WERI-Rb-1 (cell line): ENCODE measurements around the gene FARS2.

Experiments
- DNase-seq: peaks from one replicate; pipeline ENCODE4 v3.0.0-alpha.2; 2020
- H3K27ac ChIP-seq: fragments of 250-450 bp; sonication (Bioruptor Pico); 2 replicates; pipeline ENCODE4 v1.5.1; 2020; ENCODE audit warnings: mild to moderate bottlenecking, moderate library complexity
- H3K27me3 ChIP-seq: fragments of 250-450 bp; sonication (Bioruptor Pico); 2 replicates; pipeline ENCODE4 v1.5.1; 2021; ENCODE audit warnings: mild to moderate bottlenecking, low read depth, moderate library complexity; ENCODE audit not compliant: insufficient read depth, severe bottlenecking
- H3K36me3 ChIP-seq: fragments of 250-450 bp; sonication (Bioruptor Pico); 2 replicates; pipeline ENCODE4 v1.5.1; 2020; ENCODE audit warnings: mild to moderate bottlenecking, moderate library complexity
- H3K4me3 ChIP-seq: 2 replicates; pipeline ENCODE4 v1.5.1; 2011; ENCODE audit warnings: low read depth, mild to moderate bottlenecking, control low read depth, low read length
- H3K9me3 ChIP-seq: fragments of 250-450 bp; sonication (Bioruptor Pico); 2 replicates; pipeline ENCODE4 v1.5.1; 2021; ENCODE audit warnings: mild to moderate bottlenecking, moderate library complexity; ENCODE audit not compliant: severe bottlenecking
- TF ChIP-seq, protein P1 (sequence below): IDR thresholded peaks from 2 replicates; pipeline ENCODE4 v1.5.1; 2011; ENCODE audit warnings: low read depth, mild to moderate bottlenecking, control low read depth, inconsistent platforms, low read length

The FARS2 gene

DNA sequence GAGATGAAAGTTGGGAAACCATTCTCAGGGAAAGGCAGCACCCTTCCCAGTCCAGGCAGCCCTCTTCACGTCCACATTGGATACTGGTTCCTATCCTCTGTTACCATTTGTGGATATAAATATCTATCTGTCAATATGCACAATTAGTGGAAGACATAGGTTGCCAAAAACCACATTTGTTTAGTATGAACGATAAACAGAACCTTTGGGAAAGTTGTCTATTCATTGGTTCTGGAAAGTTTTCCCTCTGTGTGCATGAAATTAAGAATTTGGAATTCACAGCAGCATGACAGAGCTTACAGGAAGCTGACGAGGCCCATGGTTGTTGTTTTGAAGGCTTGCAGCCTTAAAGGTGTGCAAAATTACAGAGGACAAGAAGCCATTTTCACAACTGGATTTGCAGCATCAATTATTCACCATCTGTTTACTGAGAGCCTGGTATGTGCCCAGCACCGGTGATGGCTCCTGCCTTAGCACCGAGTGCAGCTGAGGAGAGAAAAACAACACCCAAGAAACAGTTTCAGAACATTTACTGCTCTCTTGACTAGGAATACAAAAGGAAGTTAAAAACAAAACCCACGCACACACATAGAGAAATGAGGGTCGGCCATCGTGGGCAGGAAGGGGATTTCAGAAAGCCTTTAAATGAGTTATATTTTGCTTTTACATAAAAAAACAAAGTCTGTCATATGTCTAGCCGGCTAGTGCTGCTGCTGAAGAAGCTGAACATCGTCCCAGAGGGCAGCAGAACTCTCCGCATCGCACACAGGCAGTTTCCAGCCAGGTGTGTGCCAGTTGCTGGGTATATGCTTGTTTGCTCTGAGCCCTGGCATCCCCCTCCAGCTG lies 319.6 kb downstream of the FARS2 start:
- Histone ChIP-seq H3K27ac (no peak overlapping the region), H3K27me3 (no peaks in the 10 kb centered on the region), H3K36me3 (no peaks in the 10 kb centered on the region), H3K9me3 (peaks cover 2% of the 10 kb centered on the region), H3K4me3 (no peak overlapping the region)
- TF ChIP-seq, protein P1, sequence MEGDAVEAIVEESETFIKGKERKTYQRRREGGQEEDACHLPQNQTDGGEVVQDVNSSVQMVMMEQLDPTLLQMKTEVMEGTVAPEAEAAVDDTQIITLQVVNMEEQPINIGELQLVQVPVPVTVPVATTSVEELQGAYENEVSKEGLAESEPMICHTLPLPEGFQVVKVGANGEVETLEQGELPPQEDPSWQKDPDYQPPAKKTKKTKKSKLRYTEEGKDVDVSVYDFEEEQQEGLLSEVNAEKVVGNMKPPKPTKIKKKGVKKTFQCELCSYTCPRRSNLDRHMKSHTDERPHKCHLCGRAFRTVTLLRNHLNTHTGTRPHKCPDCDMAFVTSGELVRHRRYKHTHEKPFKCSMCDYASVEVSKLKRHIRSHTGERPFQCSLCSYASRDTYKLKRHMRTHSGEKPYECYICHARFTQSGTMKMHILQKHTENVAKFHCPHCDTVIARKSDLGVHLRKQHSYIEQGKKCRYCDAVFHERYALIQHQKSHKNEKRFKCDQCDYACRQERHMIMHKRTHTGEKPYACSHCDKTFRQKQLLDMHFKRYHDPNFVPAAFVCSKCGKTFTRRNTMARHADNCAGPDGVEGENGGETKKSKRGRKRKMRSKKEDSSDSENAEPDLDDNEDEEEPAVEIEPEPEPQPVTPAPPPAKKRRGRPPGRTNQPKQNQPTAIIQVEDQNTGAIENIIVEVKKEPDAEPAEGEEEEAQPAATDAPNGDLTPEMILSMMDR: no peak
- no peak for DNase-seq

DNA sequence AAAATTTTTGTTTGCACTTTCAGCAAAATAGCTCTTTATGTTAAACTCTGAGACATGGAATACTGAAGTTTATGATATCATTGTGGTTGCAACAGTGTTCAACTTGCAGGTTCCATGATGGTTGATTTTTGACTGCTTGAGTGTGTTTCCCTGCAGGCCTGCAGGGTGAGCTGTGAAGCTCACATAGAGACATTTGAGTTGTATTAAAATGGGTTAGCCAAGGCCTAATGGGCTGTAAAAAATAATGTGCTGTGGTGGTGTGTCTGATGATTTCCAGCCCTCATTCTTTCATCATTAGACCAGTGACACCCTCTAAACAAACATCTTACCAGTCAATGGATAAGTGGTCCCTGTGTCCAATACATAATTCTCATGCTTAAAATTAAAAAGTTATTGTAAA lies 321.4 kb downstream of the FARS2 start:
- Histone ChIP-seq H3K27me3 (no peaks in the 10 kb centered on the region), H3K27ac (no peak overlapping the region), H3K36me3 (no peaks in the 10 kb centered on the region), H3K4me3 (no peak overlapping the region), H3K9me3 (peaks cover 11% of the 10 kb centered on the region)
- no peak for DNase-seq
- TF ChIP-seq, protein P1: peak; percentile 29; the same call in 1 of the 2 replicates

DNA sequence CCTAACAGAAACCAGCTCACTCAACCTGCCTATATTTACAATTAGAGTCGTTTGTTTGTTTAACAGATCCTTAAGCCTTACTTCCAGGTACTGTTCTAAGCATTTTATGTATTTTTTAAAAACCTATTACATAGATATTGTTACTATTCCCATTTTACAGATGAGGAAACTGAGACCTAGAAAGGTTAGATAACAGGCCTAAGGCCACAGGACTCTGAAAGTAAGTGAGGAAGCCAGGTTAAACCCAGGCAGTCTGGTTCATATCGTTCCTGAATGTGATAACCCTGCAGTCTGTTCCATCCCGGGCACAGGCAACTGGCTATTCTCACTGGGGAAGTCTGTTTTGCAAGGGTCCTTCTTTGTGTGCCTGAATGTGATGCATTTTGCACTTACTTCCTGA lies 322.2 kb downstream of the FARS2 start:
- no peaks in the 10 kb centered on the region for H3K27me3 ChIP-seq
- H3K9me3 ChIP-seq: peaks cover 11% of the 10 kb centered on the region
- no peaks in the 10 kb centered on the region for H3K36me3 ChIP-seq
- H3K4me3 ChIP-seq: no peak overlapping the region
- TF ChIP-seq, protein P1: no peak
- DNase-seq: no peak
- H3K27ac ChIP-seq: no peak overlapping the region

DNA sequence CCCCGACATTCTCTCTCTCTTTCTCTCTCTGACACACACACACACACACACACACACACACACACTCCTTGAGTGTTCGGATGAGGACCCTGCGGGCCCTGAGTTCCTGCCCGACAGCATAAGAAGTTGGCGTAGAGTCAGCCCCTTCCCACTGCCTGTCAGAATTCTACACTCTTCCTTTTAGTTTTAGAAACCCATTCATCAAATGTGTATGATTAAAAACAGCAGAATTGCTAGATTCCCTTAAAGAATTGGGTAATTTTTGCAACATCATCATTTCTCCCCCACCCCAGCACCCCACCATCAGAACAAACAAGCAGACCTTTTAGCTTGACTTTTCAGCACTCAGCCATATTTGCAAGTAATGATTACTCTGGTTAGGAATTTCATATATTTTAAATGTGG lies 322.8 kb downstream of the FARS2 start:
- no peak overlapping the region for H3K27ac ChIP-seq
- H3K9me3 ChIP-seq: peaks cover 11% of the 10 kb centered on the region
- no peaks in the 10 kb centered on the region for H3K36me3 ChIP-seq
- H3K4me3 ChIP-seq: no peak overlapping the region
- H3K27me3 ChIP-seq: no peaks in the 10 kb centered on the region
- TF ChIP-seq, protein P1: no peak
- no peak for DNase-seq

DNA sequence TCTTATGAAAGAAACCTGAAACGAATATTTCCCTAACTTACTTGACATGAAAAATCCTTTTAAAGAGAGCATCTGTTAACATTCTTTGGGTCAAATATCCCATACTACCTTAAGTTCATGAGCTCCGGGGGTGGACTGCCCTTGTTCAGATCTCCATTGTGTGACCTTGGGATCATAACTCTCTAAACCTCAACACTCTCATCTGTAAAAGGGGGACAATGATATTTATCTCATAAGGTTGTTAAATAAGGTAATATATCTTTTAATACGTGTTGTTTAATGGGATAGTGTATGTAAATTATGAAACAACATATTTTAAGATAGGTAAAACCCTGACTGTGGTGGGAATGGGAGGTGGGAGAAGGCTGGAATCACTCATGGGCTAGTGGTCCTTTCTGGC lies 326.3 kb downstream of the FARS2 start:
- no peaks in the 10 kb centered on the region for H3K36me3 ChIP-seq
- no peaks in the 10 kb centered on the region for H3K27me3 ChIP-seq
- DNase-seq: no peak
- H3K27ac ChIP-seq: no peak overlapping the region
- peaks cover 11% of the 10 kb centered on the region for H3K9me3 ChIP-seq
- H3K4me3 ChIP-seq: no peak overlapping the region
- TF ChIP-seq, protein P1: no peak
